DND-41 (cell line): ENCODE results near the gene GALNT6.

Experiments
- ATAC-seq: fragments of 200-7000 bp; cut with Tn5 transposase; 3 replicates; pipeline ENCODE4 v1.9.1; 2021; ENCODE audit warnings: low read depth; ENCODE audit not compliant: insufficient read depth
- DNase-seq: peaks from one replicate; pipeline ENCODE4 v3.0.0-alpha.2; 2020
- H2AFZ ChIP-seq: 2 replicates; pipeline ENCODE4 v1.6.0; 2012; ENCODE audit warnings: low read depth, low read length
- H3K27ac ChIP-seq: 2 replicates; pipeline ENCODE4 v1.5.1; 2012; ENCODE audit warnings: low read length, inconsistent platforms
- H3K27me3 ChIP-seq: fragments of 200-600 bp; sonication (generic); 2 replicates; pipeline ENCODE4 v1.6.0; 2012; ENCODE audit warnings: low read length, mild to moderate bottlenecking, inconsistent platforms; ENCODE audit not compliant: insufficient read depth, poor library complexity
- H3K36me3 ChIP-seq: 2 replicates; pipeline ENCODE4 v1.5.1; 2012; ENCODE audit warnings: low read length, inconsistent platforms; ENCODE audit not compliant: insufficient read depth
- H3K4me1 ChIP-seq: 2 replicates; pipeline ENCODE4 v1.5.1; 2012; ENCODE audit warnings: mild to moderate bottlenecking, low read length; ENCODE audit not compliant: insufficient read depth
- H3K4me2 ChIP-seq: 2 replicates; pipeline ENCODE4 v1.6.0; 2012; ENCODE audit warnings: mild to moderate bottlenecking, moderate library complexity, low read length, inconsistent platforms; ENCODE audit not compliant: insufficient read depth
- H3K4me3 ChIP-seq, 2 experiments: fragments of 200-600 bp in 1 of 2; shearing (Covaris generic) in 1 of 2; 2 replicates each; pipeline ENCODE4 v1.5.1; 2012 to 2016; ENCODE audit warnings: inconsistent platforms in 2 of 2, low read length in 2 of 2, mild to moderate bottlenecking in 2 of 2, low read depth in 1 of 2, moderate library complexity in 1 of 2
- H3K79me2 ChIP-seq: 2 replicates; pipeline ENCODE4 v1.6.0; 2012; ENCODE audit warnings: low read length, inconsistent platforms; ENCODE audit not compliant: insufficient read depth
- H3K9ac ChIP-seq: 2 replicates; pipeline ENCODE4 v1.6.0; 2012; ENCODE audit warnings: low read depth, mild to moderate bottlenecking, inconsistent platforms, low read length, moderate library complexity
- H3K9me3 ChIP-seq: 2 replicates; pipeline ENCODE4 v1.5.1; 2012; ENCODE audit warnings: low read length, moderate library complexity, mild to moderate bottlenecking, inconsistent platforms; ENCODE audit not compliant: insufficient read depth, severe bottlenecking
- H4K20me1 ChIP-seq: 2 replicates; pipeline ENCODE4 v1.6.0; 2012; ENCODE audit warnings: low read length; ENCODE audit not compliant: insufficient read depth
- CTCF ChIP-seq: IDR thresholded peaks from 2 replicates; pipeline ENCODE4 v1.5.1; 2012; ENCODE audit warnings: borderline replicate concordance, low read length, moderate library complexity, mild to moderate bottlenecking; ENCODE audit not compliant: poor library complexity, severe bottlenecking; ENCODE audit errors: extremely low read depth
- EZH2 ChIP-seq: IDR thresholded peaks from 3 replicates; pipeline ENCODE4 v1.6.1; 2012; ENCODE audit warnings: borderline replicate concordance, low read depth, mild to moderate bottlenecking, moderate library complexity, low read length, inconsistent platforms; ENCODE audit not compliant: severe bottlenecking

GALNT6 gene

GRCh38 chr12:51311389-51311788 lies 79.8 kb downstream of the GALNT6 start:
- no peak for ATAC-seq
- no peak overlapping the region for H3K9ac ChIP-seq
- no peak overlapping the region for H2AFZ ChIP-seq
- no peaks in the 10 kb centered on the region for H3K9me3 ChIP-seq
- no peak overlapping the region for H3K4me3 ChIP-seq
- no peak for DNase-seq
- no peak overlapping the region for H3K4me2 ChIP-seq
- no peaks in the 10 kb centered on the region for H3K4me1 ChIP-seq
- no peaks in the 10 kb centered on the region for H3K36me3 ChIP-seq
- H3K79me2 ChIP-seq, result no peaks in the 10 kb centered on the region
- no peaks in the 10 kb centered on the region for H3K27me3 ChIP-seq
- H3K27ac ChIP-seq, result no peak overlapping the region
- no peak for TF ChIP-seq EZH2
- no peak for TF ChIP-seq CTCF
- no peaks in the 10 kb centered on the region for H4K20me1 ChIP-seq

- Histone ChIP-seq H2AFZ (no peak overlapping the region), H3K27me3 (no peaks in the 10 kb centered on the region), H3K9ac (no peak overlapping the region), H4K20me1 (no peaks in the 10 kb centered on the region), H3K9me3 (no peaks in the 10 kb centered on the region), H3K36me3 (no peaks in the 10 kb centered on the region), H3K27ac (no peak overlapping the region), H3K4me3 (no peak overlapping the region), H3K4me2 (no peak overlapping the region), H3K79me2 (no peaks in the 10 kb centered on the region), H3K4me1 (no peaks in the 10 kb centered on the region)
- no peak for DNase-seq
- TF ChIP-seq EZH2, result no peak
- no peak for TF ChIP-seq CTCF
- ATAC-seq, result no peak
Measured at GRCh38 chr12:51307655-51308593, 83.3 kb downstream of the GALNT6 start.

DNA sequence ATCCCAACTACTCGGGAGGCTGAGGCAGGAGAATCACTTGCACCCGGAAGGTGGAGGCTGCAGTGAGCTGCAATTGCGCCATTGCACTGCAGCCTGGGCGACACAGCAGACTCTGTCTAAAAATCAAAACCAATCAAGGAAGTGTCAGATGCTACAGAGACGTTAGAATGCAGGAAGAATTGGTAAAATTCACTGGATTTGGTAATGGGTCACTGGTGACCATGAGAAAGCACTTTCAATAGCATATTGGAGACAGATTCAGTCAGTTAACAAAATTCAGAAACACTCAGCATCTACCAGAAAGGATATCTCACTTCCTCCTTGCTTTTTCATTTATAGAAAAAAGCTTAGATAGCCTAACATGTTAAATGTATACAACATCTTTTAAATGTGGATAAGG lies 84.7 kb downstream of the GALNT6 start:
- H3K4me1 ChIP-seq, result no peaks in the 10 kb centered on the region
- no peaks in the 10 kb centered on the region for H3K36me3 ChIP-seq
- no peak overlapping the region for H3K4me2 ChIP-seq
- H3K27ac ChIP-seq, result no peak overlapping the region
- no peak overlapping the region for H3K4me3 ChIP-seq
- H3K9me3 ChIP-seq, result no peaks in the 10 kb centered on the region
- no peak overlapping the region for H3K9ac ChIP-seq
- DNase-seq (no peak), ATAC-seq (no peak)
- H2AFZ ChIP-seq, result no peak overlapping the region
- H3K79me2 ChIP-seq, result no peaks in the 10 kb centered on the region
- H3K27me3 ChIP-seq, result no peaks in the 10 kb centered on the region
- TF ChIP-seq CTCF (no peak), EZH2 (no peak)
- H4K20me1 ChIP-seq, result no peaks in the 10 kb centered on the region
